SK-N-SH (cell line): Measurements from ENCODE around the gene MS4A15. TPM values are rescaled to one million over a fixed set of nuclear protein-coding genes. Genes with fewer than 3 reads are reported as not detected.

ENCODE experiments used
- CTCF ChIA-PET: fragments of 300-600, 350-600 bp; formaldehyde crosslinking; extraction: SDS; loops from one replicate; lab custom pipeline; 2021; lab: Yijun Ruan, JAX
- POLR2A ChIA-PET: fragments of 350-600 bp; sonication (Branson Sonifier 250); formaldehyde crosslinking; extraction: SDS; loops from one replicate; lab custom pipeline; 2020; ENCODE audit warnings: antibody characterized with exemption, inconsistent platforms; lab: Yijun Ruan, JAX
- DNase-seq: peaks from one replicate; pipeline ENCODE4 v3.0.0; 2012
- H2AFZ ChIP-seq: fragments of 200-600 bp; sonication (generic); 2 replicates; pipeline ENCODE4 v1.8.1; 2016; ENCODE audit warnings: antibody characterized with exemption, mild to moderate bottlenecking, low read depth
- H3F3A ChIP-seq: fragments of 200-600 bp; sonication (generic); replicated peaks from 2 replicates; pipeline ENCODE3; 2016; ENCODE audit warnings: antibody characterized with exemption, mild to moderate bottlenecking; ENCODE audit not compliant: insufficient read depth
- H3K27ac ChIP-seq, 2 experiments: fragments of 200-500 bp in 1 of 2; fragments of 200-600 bp in 1 of 2; sonication (Bioruptor generic) in 1 of 2; sonication (generic), shearing (Covaris generic) in 1 of 2; 2 replicates each; pipeline versions ENCODE4 v1.5.1 to v1.6.1; 2014 to 2016; ENCODE audit warnings: low read depth in 2 of 2, inconsistent platforms in 1 of 2, low read length in 1 of 2, mild to moderate bottlenecking in 1 of 2, mixed read lengths in 1 of 2
- H3K27me3 ChIP-seq: fragments of 200-600 bp; sonication (generic), shearing (Covaris generic); 2 replicates; pipeline ENCODE4 v1.6.1; 2016; ENCODE audit warnings: mixed run types; ENCODE audit not compliant: insufficient read depth
- H3K36me3 ChIP-seq, 2 experiments: fragments of 200-500 bp in 1 of 2; fragments of 200-600 bp in 1 of 2; sonication (Bioruptor generic) in 1 of 2; sonication (generic) in 1 of 2; replicated peaks in 1 of 2; 2 replicates each; pipeline versions ENCODE3 to v1.5.1; 2014 to 2016; ENCODE audit warnings: low read length in 1 of 2, mild to moderate bottlenecking in 1 of 2; ENCODE audit not compliant: insufficient read depth in 2 of 2, control insufficient read depth in 1 of 2
- H3K4me1 ChIP-seq, 2 experiments: fragments of 200-500 bp in 1 of 2; fragments of 200-600 bp in 1 of 2; sonication (Bioruptor generic) in 1 of 2; sonication (generic), shearing (Covaris generic) in 1 of 2; 2 replicates each; pipeline versions ENCODE4 v1.5.1 to v1.6.1; 2014 to 2016; ENCODE audit warnings: low read depth in 1 of 2, low read length in 1 of 2, mixed run types in 1 of 2; ENCODE audit not compliant: insufficient read depth in 2 of 2, control insufficient read depth in 1 of 2
- H3K4me2 ChIP-seq: fragments of 200-600 bp; sonication (generic), shearing (Covaris generic); 2 replicates; pipeline ENCODE4 v1.6.1; 2017; ENCODE audit warnings: mixed run types
- H3K4me3 ChIP-seq, 2 experiments: fragments of 200-500 bp in 1 of 2; fragments of 200-600 bp in 1 of 2; sonication (Bioruptor generic) in 1 of 2; sonication (generic), shearing (Covaris generic) in 1 of 2; 2 replicates each; pipeline versions ENCODE4 v1.5.1 to v1.8.1; 2014 to 2016; ENCODE audit warnings: low read depth in 2 of 2, inconsistent platforms in 1 of 2, low read length in 1 of 2, mild to moderate bottlenecking in 1 of 2, mixed read lengths in 1 of 2, moderate library complexity in 1 of 2
- H3K79me2 ChIP-seq: fragments of 200-600 bp; sonication (generic); 2 replicates; pipeline ENCODE4 v1.8.1; 2017; ENCODE audit warnings: mild to moderate bottlenecking; ENCODE audit not compliant: insufficient read depth
- H3K9ac ChIP-seq: fragments of 200-600 bp; sonication (generic); 2 replicates; pipeline ENCODE4 v1.6.1; 2017; ENCODE audit warnings: mixed run types
- H3K9me2 ChIP-seq: fragments of 200-600 bp; sonication (generic); 2 replicates; pipeline ENCODE4 v1.6.1; 2017; ENCODE audit warnings: mixed run types
- H3K9me3 ChIP-seq: fragments of 200-600 bp; sonication (generic); 2 replicates; pipeline ENCODE4 v1.6.1; 2017; ENCODE audit warnings: mixed run types, mild to moderate bottlenecking, moderate library complexity
- H4K20me1 ChIP-seq: fragments of 200-600 bp; sonication (generic); 2 replicates; pipeline ENCODE4 v1.6.1; 2017; ENCODE audit warnings: mild to moderate bottlenecking, mixed run types; ENCODE audit not compliant: insufficient read depth
- ELF1 ChIP-seq: IDR thresholded peaks from 2 replicates; pipeline ENCODE4 v1.4.0; 2012
- FOSL2 ChIP-seq: IDR thresholded peaks from 2 replicates; pipeline ENCODE4 v1.4.0; 2012; ENCODE audit warnings: low read depth, mild to moderate bottlenecking, moderate library complexity, borderline replicate concordance
- FOXM1 ChIP-seq: IDR thresholded peaks from 2 replicates; pipeline ENCODE4 v1.4.0; 2012; ENCODE audit warnings: low read depth, mild to moderate bottlenecking
- GATA2 ChIP-seq: sonication (generic); formaldehyde crosslinking; IDR thresholded peaks from 2 replicates; pipeline ENCODE4 v1.5.0; 2020; ENCODE audit warnings: mild to moderate bottlenecking, missing genetic modification reagents
- MEF2A ChIP-seq: IDR thresholded peaks from 2 replicates; pipeline ENCODE4 v1.4.0; 2012; ENCODE audit warnings: low read depth, borderline replicate concordance
- MXI1 ChIP-seq: IDR thresholded peaks from 2 replicates; pipeline ENCODE4 v1.6.1; 2012; ENCODE audit warnings: mild to moderate bottlenecking, low read depth, low read length, improper control_type of control experiment
- NFIC ChIP-seq: IDR thresholded peaks from 2 replicates; pipeline ENCODE4 v1.4.0; 2012; ENCODE audit warnings: borderline replicate concordance
- NRF1 ChIP-seq: IDR thresholded peaks from 2 replicates; pipeline ENCODE4 v1.6.1; 2012; ENCODE audit warnings: low read depth, mild to moderate bottlenecking, low read length
- RFX5 ChIP-seq: IDR thresholded peaks from 2 replicates; pipeline ENCODE4 v1.6.1; 2012; ENCODE audit warnings: mild to moderate bottlenecking, improper control_type of control experiment, low read length
- RXRA ChIP-seq: IDR thresholded peaks from 2 replicates; pipeline ENCODE4 v1.4.0; 2012; ENCODE audit warnings: low read depth, mild to moderate bottlenecking, borderline replicate concordance
- SMC3 ChIP-seq: IDR thresholded peaks from 2 replicates; pipeline ENCODE4 v1.6.1; 2012; ENCODE audit warnings: low read depth, low read length, improper control_type of control experiment
- TAF1 ChIP-seq: IDR thresholded peaks from 2 replicates; pipeline ENCODE4 v1.6.1; 2012; ENCODE audit warnings: low read depth, mild to moderate bottlenecking, low read length, moderate library complexity, borderline replicate concordance
- TCF12 ChIP-seq: IDR thresholded peaks from 2 replicates; pipeline ENCODE4 v1.4.0; 2012
- TEAD4 ChIP-seq: IDR thresholded peaks from 2 replicates; pipeline ENCODE4 v1.4.0; 2012; ENCODE audit warnings: mild to moderate bottlenecking, borderline replicate concordance; ENCODE audit not compliant: insufficient read depth
- YY1 ChIP-seq: IDR thresholded peaks from 2 replicates; pipeline ENCODE4 v1.4.0; 2012; ENCODE audit warnings: low read depth, mild to moderate bottlenecking
- WGBS: methylation state at CpG from one replicate; pipeline ENCODE4 v1.1.6; 2017; ENCODE audit warnings: low lambda C conversion rate; 5-methylcytosine and 5-hydroxymethylcytosine counted together
- polyA plus RNA-seq, 3 experiments: library from polyadenylated mRNA; depleted of rRNA; stranded (reverse); fragments of >200 nt; gene quantifications; 2 replicates each; pipeline ENCODE4 v1.2.3, GENCODE V29; 2012
- TF ChIP-seq, protein P1 (sequence below): fragments of 150-350 bp; IDR thresholded peaks from 2 replicates; pipeline ENCODE4 v1.6.1; 2017; ENCODE audit warnings: antibody characterized with exemption, low read length, low read depth, borderline replicate concordance
- TF ChIP-seq, protein P2 (sequence below): fragments of 150-350 bp; IDR thresholded peaks from 2 replicates; pipeline ENCODE4 v1.6.1; 2016; ENCODE audit warnings: mild to moderate bottlenecking, low read depth, low read length
- TF ChIP-seq, protein P3 (sequence below): IDR thresholded peaks from 2 replicates; pipeline ENCODE4 v1.4.0; 2012; ENCODE audit warnings: low read depth
- TF ChIP-seq, protein P4 (sequence below): IDR thresholded peaks from 2 replicates; pipeline ENCODE4 v1.4.0; 2012; ENCODE audit warnings: low read depth, borderline replicate concordance

Gene MS4A15
- polyA plus RNA-seq, 1 of the 3 experiments (the other 2 are of a cell fraction): not detected

DNA sequence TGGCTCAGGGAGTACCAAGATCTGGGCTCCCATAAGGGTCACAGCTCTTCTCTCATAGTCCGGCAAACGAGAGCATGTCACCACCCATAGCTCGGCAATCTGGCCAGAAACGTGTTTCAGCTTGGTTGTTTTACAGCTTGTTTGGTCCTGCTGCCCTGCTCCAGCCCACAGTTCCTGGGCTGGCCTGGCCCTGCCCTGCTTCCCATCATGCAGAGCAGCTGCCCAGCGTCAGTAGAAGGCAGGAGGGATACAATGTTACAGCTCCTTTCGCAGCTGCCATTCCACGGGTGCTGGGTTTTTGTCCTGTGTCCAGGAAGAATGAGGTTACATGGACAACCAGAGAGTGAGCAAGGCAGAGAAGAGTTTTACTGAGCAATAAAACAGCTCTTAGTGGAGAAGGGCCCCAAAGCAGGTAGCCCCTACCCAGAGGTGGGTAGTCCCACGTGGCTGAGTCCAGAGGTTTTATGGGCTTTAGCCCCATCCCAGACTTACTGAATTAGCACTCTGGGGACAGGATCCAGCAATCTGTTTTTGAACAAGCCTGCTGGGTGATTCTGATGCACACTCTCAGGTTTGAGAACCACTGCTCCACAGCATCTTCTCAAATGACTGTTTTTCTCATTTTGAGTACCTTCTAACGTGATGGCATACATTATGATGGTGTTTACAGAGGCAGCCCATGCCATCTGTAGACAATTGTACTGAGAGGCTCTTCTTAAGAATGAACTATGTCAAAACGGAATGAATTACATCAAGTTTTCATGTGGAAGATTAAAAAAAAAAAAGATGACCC is 37.9 kb upstream of the MS4A15 start:
- Histone ChIP-seq H3K4me3 (no peak overlapping the region), H3K36me3 (no peaks in the 10 kb centered on the region), H3K4me1 (no peaks in the 10 kb centered on the region), H3K9ac (no peak overlapping the region), H3K9me2 (no peaks in the 10 kb centered on the region), H3K4me2 (no peak overlapping the region), H4K20me1 (no peaks in the 10 kb centered on the region), H3K27ac (no peak overlapping the region), H3K9me3 (no peaks in the 10 kb centered on the region), H3F3A (no peaks in the 10 kb centered on the region), H3K79me2 (no peaks in the 10 kb centered on the region), H2AFZ (no peak overlapping the region), H3K27me3 (peaks cover 45% of the 10 kb centered on the region)
- ChIA-PET POLR2A (no interaction called here), CTCF (no interaction called here)
- no peak for DNase-seq
- under 1% methylated on average over 6 of the region's 10 CpGs for WGBS
- TF ChIP-seq NFIC (no peak), FOXM1 (no peak), TEAD4 (no peak), GATA2 (CRISPR knock-in tag) (no peak), FOSL2 (no peak), ELF1 (no peak), YY1 (no peak), SMC3 (no peak), NRF1 (no peak)

DNA sequence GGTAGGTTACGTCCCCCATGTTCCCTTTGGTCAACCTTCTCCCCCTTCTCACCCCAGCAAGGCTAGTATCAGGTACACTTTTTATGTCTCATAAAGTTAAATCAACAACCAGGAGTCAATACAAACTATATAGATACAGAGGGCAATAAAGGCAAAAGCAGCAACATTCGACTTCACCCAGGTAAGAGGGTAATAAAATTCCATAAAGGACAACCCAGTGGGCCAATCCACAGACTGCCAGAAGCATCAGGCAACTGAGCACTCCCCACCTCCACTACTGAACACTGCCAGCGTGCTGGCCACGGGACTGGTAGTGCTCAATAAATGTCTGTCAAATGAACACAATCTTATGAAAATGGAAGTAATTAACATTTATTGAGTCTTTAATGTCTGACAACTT is 37.3 kb upstream of the MS4A15 start:
- Histone ChIP-seq H3K4me3 (no peak overlapping the region), H4K20me1 (no peaks in the 10 kb centered on the region), H3K36me3 (no peaks in the 10 kb centered on the region), H3K9me2 (no peaks in the 10 kb centered on the region), H2AFZ (no peak overlapping the region), H3F3A (no peaks in the 10 kb centered on the region), H3K4me1 (no peaks in the 10 kb centered on the region), H3K27ac (no peak overlapping the region), H3K9me3 (no peaks in the 10 kb centered on the region), H3K4me2 (no peak overlapping the region), H3K9ac (no peak overlapping the region), H3K79me2 (no peaks in the 10 kb centered on the region), H3K27me3 (peaks cover 46% of the 10 kb centered on the region)
- 13% methylated on average over 4 of the region's 4 CpGs for WGBS
- CTCF ChIA-PET: no interaction called here
- POLR2A ChIA-PET: no interaction called here
- no peak for TF ChIP-seq TAF1
- no peak for TF ChIP-seq RXRA
- no peak for TF ChIP-seq NRF1
- TF ChIP-seq, protein P1, sequence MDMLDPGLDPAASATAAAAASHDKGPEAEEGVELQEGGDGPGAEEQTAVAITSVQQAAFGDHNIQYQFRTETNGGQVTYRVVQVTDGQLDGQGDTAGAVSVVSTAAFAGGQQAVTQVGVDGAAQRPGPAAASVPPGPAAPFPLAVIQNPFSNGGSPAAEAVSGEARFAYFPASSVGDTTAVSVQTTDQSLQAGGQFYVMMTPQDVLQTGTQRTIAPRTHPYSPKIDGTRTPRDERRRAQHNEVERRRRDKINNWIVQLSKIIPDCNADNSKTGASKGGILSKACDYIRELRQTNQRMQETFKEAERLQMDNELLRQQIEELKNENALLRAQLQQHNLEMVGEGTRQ: no peak
- no peak for TF ChIP-seq FOXM1
- no peak for TF ChIP-seq TCF12
- no peak for TF ChIP-seq FOSL2
- no peak for TF ChIP-seq ELF1
- TF ChIP-seq MXI1: no peak
- no peak for TF ChIP-seq MEF2A
- TF ChIP-seq RFX5: no peak
- TF ChIP-seq, protein P2, sequence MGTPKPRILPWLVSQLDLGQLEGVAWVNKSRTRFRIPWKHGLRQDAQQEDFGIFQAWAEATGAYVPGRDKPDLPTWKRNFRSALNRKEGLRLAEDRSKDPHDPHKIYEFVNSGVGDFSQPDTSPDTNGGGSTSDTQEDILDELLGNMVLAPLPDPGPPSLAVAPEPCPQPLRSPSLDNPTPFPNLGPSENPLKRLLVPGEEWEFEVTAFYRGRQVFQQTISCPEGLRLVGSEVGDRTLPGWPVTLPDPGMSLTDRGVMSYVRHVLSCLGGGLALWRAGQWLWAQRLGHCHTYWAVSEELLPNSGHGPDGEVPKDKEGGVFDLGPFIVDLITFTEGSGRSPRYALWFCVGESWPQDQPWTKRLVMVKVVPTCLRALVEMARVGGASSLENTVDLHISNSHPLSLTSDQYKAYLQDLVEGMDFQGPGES: no peak
- TF ChIP-seq, protein P3, sequence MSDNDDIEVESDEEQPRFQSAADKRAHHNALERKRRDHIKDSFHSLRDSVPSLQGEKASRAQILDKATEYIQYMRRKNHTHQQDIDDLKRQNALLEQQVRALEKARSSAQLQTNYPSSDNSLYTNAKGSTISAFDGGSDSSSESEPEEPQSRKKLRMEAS: no peak
- TF ChIP-seq YY1: no peak
- TF ChIP-seq, protein P4, sequence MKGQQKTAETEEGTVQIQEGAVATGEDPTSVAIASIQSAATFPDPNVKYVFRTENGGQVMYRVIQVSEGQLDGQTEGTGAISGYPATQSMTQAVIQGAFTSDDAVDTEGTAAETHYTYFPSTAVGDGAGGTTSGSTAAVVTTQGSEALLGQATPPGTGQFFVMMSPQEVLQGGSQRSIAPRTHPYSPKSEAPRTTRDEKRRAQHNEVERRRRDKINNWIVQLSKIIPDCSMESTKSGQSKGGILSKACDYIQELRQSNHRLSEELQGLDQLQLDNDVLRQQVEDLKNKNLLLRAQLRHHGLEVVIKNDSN: no peak
- DNase-seq: no peak
